Osteoblast (primary cell): ENCODE measurements around the gene PAWR. TPM values are rescaled to one million over a fixed set of nuclear protein-coding genes. Genes with fewer than 3 reads are reported as not detected.
"Not testable (repeated sequence)": the region's sequence is repeated elsewhere in the genome, so short reads cannot be mapped to it uniquely, and the experiment has no call there.

Experiments used
- DNase-seq: peaks from one replicate; pipeline ENCODE4 v3.0.0; 2011; ENCODE audit warnings: low spot score, mixed read lengths; ENCODE audit not compliant: insufficient read length; ENCODE audit errors: missing footprints
- H2AFZ ChIP-seq: 2 replicates; pipeline ENCODE4 v1.6.0; 2011; ENCODE audit warnings: mild to moderate bottlenecking, low read length
- H3K27ac ChIP-seq: 2 replicates; pipeline ENCODE4 v1.5.1; 2011; ENCODE audit warnings: mild to moderate bottlenecking, low read depth, low read length, moderate library complexity
- H3K27me3 ChIP-seq: 2 replicates; pipeline ENCODE4 v1.6.0; 2012; ENCODE audit warnings: mild to moderate bottlenecking, control low read depth, inconsistent platforms, low read length, moderate library complexity; ENCODE audit not compliant: insufficient read depth
- H3K36me3 ChIP-seq: 2 replicates; pipeline ENCODE4 v1.5.1; 2011; ENCODE audit warnings: mild to moderate bottlenecking, low read length, control low read depth, moderate library complexity; ENCODE audit not compliant: insufficient read depth
- H3K4me1 ChIP-seq: 2 replicates; pipeline ENCODE4 v1.5.1; 2011; ENCODE audit warnings: mild to moderate bottlenecking, low read length, control low read depth, moderate library complexity; ENCODE audit not compliant: insufficient read depth
- H3K4me2 ChIP-seq: 2 replicates; pipeline ENCODE4 v1.6.0; 2011; ENCODE audit warnings: mild to moderate bottlenecking, low read length; ENCODE audit not compliant: insufficient read depth
- H3K4me3 ChIP-seq: fragments of 200-600 bp; sonication (generic); 3 replicates; pipeline ENCODE4 v1.5.1; 2012; ENCODE audit warnings: mild to moderate bottlenecking, low read length, inconsistent platforms; ENCODE audit not compliant: insufficient read depth
- H3K79me2 ChIP-seq: 2 replicates; pipeline ENCODE4 v1.6.0; 2012; ENCODE audit warnings: mild to moderate bottlenecking, low read length, control low read depth, inconsistent platforms; ENCODE audit not compliant: insufficient read depth
- H3K9me3 ChIP-seq: 2 replicates; pipeline ENCODE4 v1.5.1; 2011; ENCODE audit warnings: low read depth, low read length, control low read depth
- H4K20me1 ChIP-seq: 2 replicates; pipeline ENCODE4 v1.6.0; 2012; ENCODE audit warnings: mild to moderate bottlenecking, low read length, control low read depth; ENCODE audit not compliant: insufficient read depth
- total RNA-seq: library from RNA; depleted of rRNA; stranded (reverse); fragments of >200 nt; gene quantifications from 2 replicates; pipeline ENCODE4 v1.2.3, GENCODE V29; 2012
- TF ChIP-seq, protein P1 (sequence below): IDR thresholded peaks from 2 replicates; pipeline ENCODE4 v1.5.1; 2011; ENCODE audit warnings: mild to moderate bottlenecking, low read depth, low read length, moderate library complexity; ENCODE audit errors: extremely low read depth

The PAWR gene
- total RNA-seq, 1 donor: 78.5 TPM

DNA sequence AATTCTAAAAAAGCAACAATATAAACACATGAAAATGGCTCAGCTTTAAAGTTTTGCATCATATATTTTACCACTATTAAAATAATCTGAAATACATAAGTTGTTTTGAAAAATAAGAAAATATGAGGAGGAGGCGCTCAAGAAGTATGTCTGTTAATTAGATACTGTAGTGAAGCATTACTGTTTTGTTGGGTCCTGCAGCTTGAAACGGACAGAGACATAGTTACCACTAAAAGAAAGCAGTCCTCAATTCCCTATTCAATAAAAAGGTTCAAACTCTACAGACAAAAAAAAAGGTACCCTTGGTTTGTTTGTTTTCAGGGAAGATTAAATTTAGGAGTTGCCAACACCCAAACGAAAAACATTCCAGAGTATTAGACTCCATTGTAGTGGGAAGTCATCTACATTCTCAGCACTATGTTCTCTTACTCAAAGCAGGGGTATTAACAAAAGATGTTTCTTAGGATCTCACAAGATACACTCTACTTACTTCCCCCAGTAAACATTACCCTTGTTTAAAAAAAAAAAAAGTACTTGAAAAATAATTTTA is 3.0 kb downstream of the PAWR start:
- peak overlapping the region; percentile 73 for H3K4me3 ChIP-seq
- H3K27me3 ChIP-seq: no peaks in the 10 kb centered on the region
- H2AFZ ChIP-seq: no peak overlapping the region
- peaks cover 44% of the 10 kb centered on the region for H3K4me1 ChIP-seq
- no peaks in the 10 kb centered on the region for H3K36me3 ChIP-seq
- peaks cover 76% of the 10 kb centered on the region for H3K79me2 ChIP-seq
- DNase-seq: no peak
- peaks cover 45% of the 10 kb centered on the region for H4K20me1 ChIP-seq
- TF ChIP-seq, protein P1, sequence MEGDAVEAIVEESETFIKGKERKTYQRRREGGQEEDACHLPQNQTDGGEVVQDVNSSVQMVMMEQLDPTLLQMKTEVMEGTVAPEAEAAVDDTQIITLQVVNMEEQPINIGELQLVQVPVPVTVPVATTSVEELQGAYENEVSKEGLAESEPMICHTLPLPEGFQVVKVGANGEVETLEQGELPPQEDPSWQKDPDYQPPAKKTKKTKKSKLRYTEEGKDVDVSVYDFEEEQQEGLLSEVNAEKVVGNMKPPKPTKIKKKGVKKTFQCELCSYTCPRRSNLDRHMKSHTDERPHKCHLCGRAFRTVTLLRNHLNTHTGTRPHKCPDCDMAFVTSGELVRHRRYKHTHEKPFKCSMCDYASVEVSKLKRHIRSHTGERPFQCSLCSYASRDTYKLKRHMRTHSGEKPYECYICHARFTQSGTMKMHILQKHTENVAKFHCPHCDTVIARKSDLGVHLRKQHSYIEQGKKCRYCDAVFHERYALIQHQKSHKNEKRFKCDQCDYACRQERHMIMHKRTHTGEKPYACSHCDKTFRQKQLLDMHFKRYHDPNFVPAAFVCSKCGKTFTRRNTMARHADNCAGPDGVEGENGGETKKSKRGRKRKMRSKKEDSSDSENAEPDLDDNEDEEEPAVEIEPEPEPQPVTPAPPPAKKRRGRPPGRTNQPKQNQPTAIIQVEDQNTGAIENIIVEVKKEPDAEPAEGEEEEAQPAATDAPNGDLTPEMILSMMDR: no peak
- peak overlapping the region; percentile 13 for H3K27ac ChIP-seq
- H3K4me2 ChIP-seq: peak overlapping the region; percentile 79
- no peaks in the 10 kb centered on the region for H3K9me3 ChIP-seq

DNA sequence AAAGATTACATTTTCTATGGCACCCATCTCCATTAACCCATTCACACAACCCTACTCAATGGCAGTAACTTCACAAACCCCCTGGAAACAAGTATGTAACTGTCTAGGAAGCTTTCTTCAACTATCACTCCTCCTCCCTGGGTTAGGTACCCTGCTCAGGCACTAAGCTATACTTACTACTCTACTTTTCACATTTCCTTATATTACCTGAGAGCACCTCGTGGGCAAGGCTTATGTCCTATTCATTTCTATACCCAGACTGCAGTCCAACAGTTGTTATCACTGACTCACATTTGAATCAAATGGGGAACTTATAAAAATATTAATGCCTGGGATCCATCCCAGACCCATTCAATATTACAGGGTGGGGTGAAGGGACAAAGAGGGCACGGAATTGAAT is 4.6 kb downstream of the PAWR start:
- H3K4me1 ChIP-seq: peaks cover 33% of the 10 kb centered on the region
- no peaks in the 10 kb centered on the region for H3K9me3 ChIP-seq
- H3K79me2 ChIP-seq: peaks cover 92% of the 10 kb centered on the region
- peak overlapping the region; percentile 50 for H3K27ac ChIP-seq
- H3K4me2 ChIP-seq: peak overlapping the region; percentile 79
- H2AFZ ChIP-seq: no peak overlapping the region
- no peak for DNase-seq
- TF ChIP-seq, protein P1: no peak
- H3K27me3 ChIP-seq: no peaks in the 10 kb centered on the region
- H3K36me3 ChIP-seq: no peaks in the 10 kb centered on the region
- peaks cover 56% of the 10 kb centered on the region for H4K20me1 ChIP-seq
- peak overlapping the region; percentile 50 for H3K4me3 ChIP-seq

DNA sequence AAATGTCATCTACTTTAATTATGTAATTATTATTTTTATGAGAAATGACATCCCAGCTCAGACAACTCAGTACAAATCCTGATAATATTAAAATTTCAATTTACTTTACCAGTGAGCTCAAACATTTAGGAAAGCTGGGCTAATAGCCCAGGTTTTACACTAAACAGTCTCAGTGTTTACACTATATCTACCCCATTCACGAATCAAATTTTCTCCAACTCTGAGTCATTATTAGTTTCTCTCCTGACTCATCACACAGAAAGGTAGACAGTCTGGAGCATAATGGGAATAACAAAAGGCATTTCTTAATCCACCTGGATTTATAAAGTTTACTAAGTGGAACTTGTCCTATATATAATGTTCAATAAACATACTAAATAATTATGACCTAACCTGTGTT is 5.7 kb downstream of the PAWR start:
- Histone ChIP-seq H3K4me2 (peak overlapping the region; percentile 79), H3K36me3 (no peaks in the 10 kb centered on the region), H4K20me1 (peaks cover 65% of the 10 kb centered on the region), H2AFZ (no peak overlapping the region), H3K27me3 (no peaks in the 10 kb centered on the region), H3K4me3 (no peak overlapping the region), H3K27ac (peak overlapping the region; percentile 50), H3K4me1 (peaks cover 34% of the 10 kb centered on the region), H3K79me2 (peaks cover 100% of the 10 kb centered on the region), H3K9me3 (no peaks in the 10 kb centered on the region)
- DNase-seq: no peak
- TF ChIP-seq, protein P1: no peak

DNA sequence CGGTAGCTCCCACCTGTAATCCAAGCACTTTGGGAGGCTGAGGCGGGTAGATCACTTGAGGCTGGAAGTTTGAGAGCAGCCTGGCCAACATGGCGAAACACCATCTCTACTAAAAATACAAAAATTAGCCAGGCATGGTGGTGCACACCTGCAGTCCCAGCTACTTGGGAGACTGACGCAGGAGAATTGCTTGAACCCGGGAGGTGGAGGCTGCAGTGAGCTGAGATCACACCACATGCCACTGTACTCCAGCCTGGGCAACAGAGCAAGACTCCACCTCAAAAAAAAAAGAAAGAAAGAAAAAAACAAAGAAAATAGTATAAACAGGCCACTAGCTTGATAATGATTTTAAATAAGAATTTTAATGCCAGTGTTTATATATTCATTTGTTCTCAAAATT is 6.4 kb downstream of the PAWR start:
- Histone ChIP-seq H3K4me1 (peaks cover 34% of the 10 kb centered on the region), H3K79me2 (peaks cover 100% of the 10 kb centered on the region), H4K20me1 (peaks cover 68% of the 10 kb centered on the region)
- not testable (repeated sequence) for H3K27ac ChIP-seq, H3K9me3 ChIP-seq, H3K27me3 ChIP-seq, H3K4me3 ChIP-seq, H3K4me2 ChIP-seq, H3K36me3 ChIP-seq, DNase-seq, H2AFZ ChIP-seq
